Astrocyte (in vitro differentiated cells and primary cell): ENCODE results near the gene AASDHPPT. TPM values are rescaled to one million over a fixed set of nuclear protein-coding genes. Genes with fewer than 3 reads are reported as not detected.

Experiments used
- DNase-seq: peaks from one replicate; pipeline ENCODE4 v3.0.0-alpha.2; 2010; ENCODE audit warnings: low read depth
- FAIRE-seq: peaks from 2 replicates; lab custom pipeline; 2011; peaks lifted over from hg19 to GRCh38; lab: Jason Lieb, UNC
- H2AFZ ChIP-seq: 2 replicates; pipeline ENCODE4 v1.6.0; 2012; ENCODE audit warnings: low read depth, low read length, inconsistent platforms
- H3K27ac ChIP-seq: 2 replicates; pipeline ENCODE4 v1.5.1; 2011; ENCODE audit warnings: low read depth, low read length, inconsistent platforms
- H3K27me3 ChIP-seq: 2 replicates; pipeline ENCODE4 v1.6.0; 2011; ENCODE audit warnings: low read length, inconsistent platforms; ENCODE audit not compliant: insufficient read depth
- H3K36me3 ChIP-seq: 2 replicates; pipeline ENCODE4 v1.5.1; 2011; ENCODE audit warnings: low read length, inconsistent platforms; ENCODE audit not compliant: insufficient read depth
- H3K4me1 ChIP-seq: 2 replicates; pipeline ENCODE4 v1.5.1; 2011; ENCODE audit warnings: low read length, inconsistent platforms; ENCODE audit not compliant: insufficient read depth
- H3K4me2 ChIP-seq: 2 replicates; pipeline ENCODE4 v1.6.0; 2012; ENCODE audit warnings: low read length, inconsistent platforms
- H3K4me3 ChIP-seq: 2 replicates; pipeline ENCODE4 v1.5.1; 2011; ENCODE audit warnings: low read depth, mild to moderate bottlenecking, low read length, inconsistent platforms; ENCODE audit not compliant: insufficient read depth
- H3K79me2 ChIP-seq: 2 replicates; pipeline ENCODE4 v1.6.0; 2012; ENCODE audit warnings: mild to moderate bottlenecking, low read length, inconsistent platforms; ENCODE audit not compliant: insufficient read depth
- H3K9ac ChIP-seq: 2 replicates; pipeline ENCODE4 v1.6.0; 2012; ENCODE audit warnings: mild to moderate bottlenecking, low read length, inconsistent platforms
- H3K9me3 ChIP-seq: 2 replicates; pipeline ENCODE4 v1.5.1; 2012; ENCODE audit warnings: low read depth, mild to moderate bottlenecking, low read length, inconsistent platforms; ENCODE audit not compliant: insufficient read depth
- H4K20me1 ChIP-seq: 2 replicates; pipeline ENCODE4 v1.6.0; 2012; ENCODE audit warnings: low read length, inconsistent platforms; ENCODE audit not compliant: insufficient read depth
- H3K27ac Mint-ChIP-seq: one replicate; pipeline ENCODE4 v1.8.0; 2021; ENCODE audit warnings: mild to moderate bottlenecking, mixed read lengths; ENCODE audit not compliant: unreplicated experiment
- H3K27me3 Mint-ChIP-seq: one replicate; pipeline ENCODE4 v1.8.0; 2021; ENCODE audit warnings: low read depth, mixed read lengths; ENCODE audit not compliant: unreplicated experiment
- H3K36me3 Mint-ChIP-seq: one replicate; pipeline ENCODE4 v1.8.0; 2021; ENCODE audit warnings: low read depth, mixed read lengths; ENCODE audit not compliant: unreplicated experiment
- H3K4me1 Mint-ChIP-seq: one replicate; pipeline ENCODE4 v1.8.0; 2021; ENCODE audit warnings: low read depth, mixed read lengths; ENCODE audit not compliant: unreplicated experiment
- H3K4me3 Mint-ChIP-seq: one replicate; pipeline ENCODE4 v1.8.0; 2021; ENCODE audit warnings: mild to moderate bottlenecking, moderate library complexity, mixed read lengths; ENCODE audit not compliant: unreplicated experiment
- H3K9me3 Mint-ChIP-seq: one replicate; pipeline ENCODE4 v1.8.0; 2021; ENCODE audit warnings: mild to moderate bottlenecking, mixed read lengths; ENCODE audit not compliant: unreplicated experiment
- CTCF ChIP-seq: IDR thresholded peaks from 2 replicates; pipeline ENCODE4 v1.5.1; 2011; ENCODE audit warnings: low read depth, mild to moderate bottlenecking, inconsistent platforms, low read length, moderate library complexity; ENCODE audit not compliant: insufficient read depth
- EZH2 ChIP-seq: IDR thresholded peaks from 2 replicates; pipeline ENCODE4 v1.6.1; 2012; ENCODE audit warnings: mild to moderate bottlenecking, low read length, inconsistent platforms; ENCODE audit not compliant: insufficient read depth
- total RNA-seq: library from RNA; stranded (reverse); gene quantifications from 2 replicates; pipeline ENCODE4 v1.2.1, GENCODE V29; 2021

AASDHPPT gene
- total RNA-seq, 1 donor from 2014 or later, result 61.6 TPM

- H3K27me3 ChIP-seq, result no peaks in the 10 kb centered on the region
- H3K36me3 Mint-ChIP-seq, result no peaks in the 10 kb centered on the region
- FAIRE-seq (no peak), DNase-seq (no peak)
- H3K79me2 ChIP-seq, result no peaks in the 10 kb centered on the region
- H3K27me3 Mint-ChIP-seq, result no peaks in the 10 kb centered on the region
- H3K4me2 ChIP-seq, result no peak overlapping the region
- H3K27ac ChIP-seq, result no peak overlapping the region
- H3K27ac Mint-ChIP-seq, result no peak overlapping the region
- H3K9ac ChIP-seq, result no peak overlapping the region
- TF ChIP-seq EZH2 (no peak), CTCF (no peak)
- H3K4me1 Mint-ChIP-seq, result no peaks in the 10 kb centered on the region
- H3K4me3 Mint-ChIP-seq, result no peak overlapping the region
- H3K4me3 ChIP-seq, result no peak overlapping the region
- H2AFZ ChIP-seq, result no peak overlapping the region
- H4K20me1 ChIP-seq, result no peaks in the 10 kb centered on the region
- H3K9me3 Mint-ChIP-seq, result no peaks in the 10 kb centered on the region
- no peaks in the 10 kb centered on the region for H3K9me3 ChIP-seq
- no peaks in the 10 kb centered on the region for H3K4me1 ChIP-seq
- no peaks in the 10 kb centered on the region for H3K36me3 ChIP-seq
These were observed 33.9 kb upstream of the AASDHPPT start for GRCh38 chr11:106043540-106043939.

GRCh38 chr11:106047631-106048030, 29.8 kb upstream of the AASDHPPT start:
- no peak overlapping the region for H3K27ac Mint-ChIP-seq
- H3K27me3 Mint-ChIP-seq, result no peaks in the 10 kb centered on the region
- Histone ChIP-seq H2AFZ (no peak overlapping the region), H3K27me3 (no peaks in the 10 kb centered on the region), H3K4me1 (no peaks in the 10 kb centered on the region), H4K20me1 (no peaks in the 10 kb centered on the region), H3K4me3 (no peak overlapping the region), H3K9me3 (no peaks in the 10 kb centered on the region), H3K4me2 (no peak overlapping the region), H3K79me2 (no peaks in the 10 kb centered on the region), H3K9ac (no peak overlapping the region), H3K27ac (no peak overlapping the region), H3K36me3 (no peaks in the 10 kb centered on the region)
- H3K9me3 Mint-ChIP-seq, result no peaks in the 10 kb centered on the region
- H3K36me3 Mint-ChIP-seq, result no peaks in the 10 kb centered on the region
- no peak overlapping the region for H3K4me3 Mint-ChIP-seq
- H3K4me1 Mint-ChIP-seq, result no peaks in the 10 kb centered on the region
- no peak for DNase-seq
- FAIRE-seq, result no peak
- TF ChIP-seq CTCF (no peak), EZH2 (no peak)

GRCh38 chr11:106049727-106050476, 27.6 kb upstream of the AASDHPPT start:
- Histone ChIP-seq H4K20me1 (no peaks in the 10 kb centered on the region), H3K27ac (no peak overlapping the region), H3K9me3 (no peaks in the 10 kb centered on the region), H3K4me2 (no peak overlapping the region), H3K79me2 (no peaks in the 10 kb centered on the region), H3K4me3 (no peak overlapping the region), H3K4me1 (no peaks in the 10 kb centered on the region), H2AFZ (no peak overlapping the region), H3K9ac (no peak overlapping the region), H3K36me3 (no peaks in the 10 kb centered on the region), H3K27me3 (no peaks in the 10 kb centered on the region)
- no peaks in the 10 kb centered on the region for H3K9me3 Mint-ChIP-seq
- no peaks in the 10 kb centered on the region for H3K36me3 Mint-ChIP-seq
- no peak for FAIRE-seq
- no peaks in the 10 kb centered on the region for H3K27me3 Mint-ChIP-seq
- H3K4me1 Mint-ChIP-seq, result no peaks in the 10 kb centered on the region
- TF ChIP-seq CTCF (no peak), EZH2 (no peak)
- no peak overlapping the region for H3K4me3 Mint-ChIP-seq
- H3K27ac Mint-ChIP-seq, result no peak overlapping the region
- no peak for DNase-seq
